Activated gamma-delta T cell (primary cell): Measurements from ENCODE around the gene SOX3.

Source experiments
- DNase-seq: peaks from one replicate; lab custom pipeline; 2025; lab: John Stamatoyannopoulos, UW
- total RNA-seq, 2 donors: gene quantifications; one replicate each; lab custom pipeline; 2026; lab: John Stamatoyannopoulos, UW

The SOX3 gene
- total RNA-seq: 0 reads per million in 2 donors

DNA sequence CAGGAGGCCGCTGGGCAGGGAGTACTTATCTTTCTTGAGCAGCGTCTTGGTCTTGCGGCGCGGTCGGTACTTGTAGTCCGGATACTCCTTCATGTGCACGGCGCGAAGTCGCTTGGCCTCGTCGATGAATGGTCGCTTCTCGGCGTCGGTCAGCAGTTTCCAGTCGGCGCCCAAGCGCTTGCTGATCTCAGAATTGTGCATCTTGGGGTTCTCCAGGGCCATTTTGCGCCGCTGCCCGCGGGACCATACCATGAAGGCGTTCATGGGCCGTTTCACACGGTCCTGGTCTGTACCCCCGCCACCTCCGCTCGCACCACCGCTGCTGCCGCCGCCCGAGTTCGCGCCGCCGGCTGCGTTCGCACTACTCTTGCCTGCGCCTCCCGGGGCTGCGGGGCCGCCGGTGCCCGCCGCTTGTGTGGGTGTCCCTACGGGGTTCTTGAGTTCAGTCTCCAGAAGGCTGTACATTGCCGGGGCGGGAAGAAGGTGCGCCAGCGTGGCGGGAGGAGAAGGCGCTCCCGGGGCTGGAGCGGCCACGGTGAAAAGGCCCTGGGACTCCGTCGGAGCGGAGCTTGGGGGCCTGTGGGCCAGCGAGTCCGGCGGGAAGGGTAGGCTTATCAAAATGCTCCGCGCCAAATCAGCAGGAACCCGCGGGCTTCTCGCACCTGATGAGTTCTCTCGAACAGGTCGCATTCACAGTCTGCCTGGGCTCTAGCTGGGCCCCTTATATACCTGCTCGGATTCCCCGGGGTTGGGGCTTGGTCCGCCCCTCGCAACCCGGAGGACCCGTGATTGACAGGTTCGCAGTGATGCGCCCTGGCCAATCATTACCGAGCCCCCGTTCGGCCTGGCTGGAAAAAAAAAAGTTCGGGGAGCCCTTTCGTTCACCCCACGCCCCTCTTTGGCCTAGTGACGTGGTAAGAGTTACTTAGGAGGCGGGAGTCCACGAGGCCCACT is at the start of gene SOX3:
Gene SOX3 (minus strand): TSS at position 699 of the 954 bp plus-strand sequence. CDS start 9 bp downstream, at position 690.
- no peak for DNase-seq

DNA sequence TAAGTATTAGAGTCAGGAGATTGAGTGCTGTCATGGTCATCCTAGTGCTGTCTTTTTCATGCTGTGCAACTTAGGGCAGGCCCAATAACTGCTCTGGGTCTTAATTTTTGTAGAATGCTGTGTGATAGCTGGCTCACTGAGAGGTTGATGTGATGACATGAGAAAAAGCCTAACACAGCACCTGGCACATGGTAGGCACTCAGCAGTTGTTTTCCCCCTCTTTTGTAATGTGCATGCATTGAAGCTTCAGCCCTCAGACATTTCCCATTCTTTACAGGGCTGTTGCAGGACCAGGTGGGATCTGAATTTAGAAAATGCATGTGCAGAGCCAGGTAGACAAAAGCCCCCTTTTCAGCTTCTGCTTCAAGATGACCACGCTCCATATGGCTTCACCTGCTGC is 44.1 kb upstream of the SOX3 start:
- no peak for DNase-seq

DNA sequence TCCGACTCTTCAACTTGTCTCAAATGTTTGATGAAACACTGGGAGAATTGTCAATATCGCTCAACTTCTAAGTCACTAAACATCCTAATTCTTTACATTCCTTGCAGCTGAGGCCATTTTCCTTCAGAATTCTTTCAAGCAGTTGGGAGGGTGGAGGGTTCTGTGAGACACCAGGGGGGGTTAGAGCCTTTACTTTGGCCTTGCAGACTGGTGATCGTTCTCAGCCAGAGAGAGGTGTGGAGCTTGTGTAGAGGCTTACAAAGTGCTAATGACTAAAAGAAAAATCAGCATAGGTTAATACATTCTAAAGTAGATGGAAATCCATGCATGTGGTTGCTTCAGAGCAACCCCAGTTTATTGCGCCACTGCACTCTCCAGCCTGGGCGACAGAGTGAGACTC is 21.3 kb upstream of the SOX3 start:
- DNase-seq: no peak

DNA sequence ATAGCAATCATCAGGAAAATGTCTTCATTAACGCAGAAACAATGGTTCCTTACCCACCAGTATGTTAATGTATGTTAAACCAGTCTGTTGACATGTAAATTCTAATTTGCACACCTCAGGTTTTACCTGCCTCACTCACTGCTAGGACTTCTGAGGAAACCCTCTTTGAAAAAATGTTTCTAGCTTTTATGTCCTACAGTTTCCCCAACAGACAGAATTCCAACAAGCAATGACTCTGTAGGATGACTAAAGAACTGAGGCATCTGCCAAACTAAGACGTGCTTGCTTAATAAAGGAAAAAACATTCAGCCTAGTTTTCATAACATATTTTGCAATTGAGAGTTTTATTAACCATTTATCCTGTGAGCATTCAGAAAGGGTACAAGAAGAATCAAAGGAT is 20.6 kb upstream of the SOX3 start:
- DNase-seq: no peak

DNA sequence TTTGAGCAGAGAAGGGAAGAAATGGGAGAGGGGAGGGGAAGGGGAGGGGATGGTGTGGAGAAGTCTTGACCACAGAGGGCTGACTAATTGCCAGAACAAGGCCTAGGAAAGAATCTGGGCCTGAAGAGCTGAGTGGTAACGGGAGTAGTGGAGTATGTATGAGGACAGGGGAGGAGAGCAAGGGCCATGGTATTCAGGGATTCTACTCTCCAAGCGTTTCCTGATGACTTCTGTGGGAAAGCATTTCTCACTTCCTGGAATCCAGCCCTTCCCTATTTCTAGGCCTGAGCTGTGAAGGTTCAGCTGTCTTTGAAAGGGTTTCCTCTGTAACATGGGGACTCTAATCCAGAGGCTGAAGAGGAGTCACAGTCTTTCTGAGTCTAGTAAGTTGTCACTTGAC is 19.7 kb upstream of the SOX3 start:
- no peak for DNase-seq

DNA sequence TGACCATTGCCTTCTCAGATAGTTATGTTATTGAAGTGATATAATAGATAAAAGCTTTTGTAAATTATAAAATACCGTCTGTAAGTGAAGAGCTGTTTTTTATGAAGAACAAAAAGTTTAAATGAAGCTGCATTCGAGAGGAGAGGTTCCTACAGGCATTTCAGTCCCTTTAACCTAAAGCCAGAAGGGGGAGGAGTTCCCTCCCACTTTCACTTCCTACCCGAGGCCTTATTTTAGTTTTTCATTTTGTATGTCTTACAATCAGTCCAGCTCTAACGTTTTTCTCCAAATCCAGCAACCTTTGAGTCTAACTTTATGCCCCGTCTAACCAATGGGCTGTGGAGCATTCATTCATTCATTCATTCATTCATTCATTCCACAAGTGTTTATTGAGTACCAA is 16.5 kb upstream of the SOX3 start:
- no peak for DNase-seq

DNA sequence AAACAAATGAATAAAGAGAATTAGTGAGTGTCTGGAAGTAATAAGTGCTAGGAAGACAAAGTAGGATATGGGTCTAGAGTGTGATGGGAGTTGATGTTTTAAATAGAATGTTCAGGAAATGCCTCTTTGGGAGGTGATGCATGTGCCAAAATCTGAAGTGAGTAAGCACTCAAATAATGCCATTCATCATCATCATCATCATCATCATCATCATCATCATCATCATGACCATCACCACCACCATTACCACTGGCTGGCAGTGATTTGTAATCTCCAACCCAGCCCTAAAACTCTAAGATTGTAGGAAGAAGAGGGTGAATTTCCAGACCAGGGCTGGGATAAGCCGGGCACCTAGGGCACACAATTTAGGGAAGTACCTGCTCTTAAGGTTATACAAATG is 9.7 kb upstream of the SOX3 start:
- no peak for DNase-seq

DNA sequence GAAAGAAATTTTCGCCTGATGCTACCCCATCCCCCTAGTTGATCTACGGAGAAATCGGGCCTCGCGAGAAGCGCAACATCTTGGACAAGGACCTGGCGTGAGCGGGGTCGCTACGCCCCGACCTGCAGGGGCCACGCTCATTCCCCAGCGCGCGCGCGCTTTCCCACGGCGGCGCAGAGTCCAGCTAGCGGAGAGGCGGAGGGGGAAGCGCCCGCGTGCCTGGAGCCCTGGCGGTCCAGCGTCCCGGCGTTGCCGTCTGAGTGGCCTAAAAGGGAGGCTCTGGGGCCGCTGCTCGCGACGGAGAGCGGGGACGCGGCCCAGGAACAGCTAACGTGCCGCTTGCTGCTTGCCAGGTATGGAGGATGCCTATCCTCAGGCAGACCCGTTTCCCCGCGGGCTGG is 6.0 kb upstream of the SOX3 start:
- no peak for DNase-seq

DNA sequence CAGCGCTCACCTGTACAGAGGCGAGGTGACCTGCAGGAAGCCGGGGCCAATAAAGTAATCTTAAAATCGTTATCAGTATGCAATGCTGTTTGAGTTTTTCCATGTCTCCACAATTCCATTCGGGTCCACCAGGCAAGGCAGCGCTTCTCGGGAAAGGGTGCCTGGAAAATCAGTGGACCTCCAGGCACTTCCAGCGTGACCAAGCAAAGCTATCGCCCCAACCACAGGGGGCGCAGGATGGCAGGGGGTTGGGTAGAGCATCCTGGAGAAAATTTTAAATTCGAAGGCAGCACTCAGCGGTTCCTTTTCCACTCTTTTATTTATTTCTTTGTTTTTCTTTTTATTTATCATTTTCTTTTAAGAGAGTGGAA is 5.4 kb upstream of the SOX3 start:
- no peak for DNase-seq

DNA sequence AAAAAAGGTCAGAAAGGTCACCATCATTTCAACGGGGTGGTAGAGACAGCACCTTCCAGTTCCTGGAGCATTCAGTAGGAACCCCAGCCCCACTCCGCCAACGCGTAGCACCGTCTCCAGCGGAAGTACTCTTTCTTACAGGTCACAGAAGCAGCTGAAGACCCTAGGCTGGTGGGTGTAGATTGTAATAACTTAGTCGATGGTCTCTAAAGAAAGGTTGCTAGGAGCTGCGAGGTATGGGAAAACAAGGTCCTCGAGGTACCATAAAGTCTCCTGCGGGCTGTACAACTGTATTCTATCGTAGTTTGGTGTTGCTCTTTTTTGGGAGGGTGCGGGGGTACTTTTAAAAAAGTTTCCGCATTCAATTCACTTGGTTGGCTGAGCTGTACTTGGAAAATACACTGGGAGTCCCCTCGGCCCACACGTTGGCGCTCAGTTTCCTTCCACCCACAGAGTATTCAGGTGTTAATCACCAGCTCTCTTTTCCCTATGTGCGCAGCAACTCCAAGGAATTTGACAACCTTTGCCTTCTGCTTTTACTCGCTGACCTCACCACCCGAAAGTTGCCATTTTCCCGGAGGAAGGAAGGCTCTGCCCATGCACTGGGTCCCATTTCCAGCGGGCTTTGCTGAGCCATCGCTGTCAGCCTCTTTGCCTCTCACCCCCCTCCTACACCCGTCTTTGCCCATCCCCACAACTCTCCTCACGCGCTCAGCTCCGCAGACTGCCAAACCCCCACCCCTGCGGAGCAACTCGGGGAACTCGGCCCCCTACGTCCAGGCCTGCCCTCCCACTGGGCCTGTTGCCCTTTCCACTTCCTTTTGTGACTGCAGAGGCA is 4.8 kb upstream of the SOX3 start:
- no peak for DNase-seq

DNA sequence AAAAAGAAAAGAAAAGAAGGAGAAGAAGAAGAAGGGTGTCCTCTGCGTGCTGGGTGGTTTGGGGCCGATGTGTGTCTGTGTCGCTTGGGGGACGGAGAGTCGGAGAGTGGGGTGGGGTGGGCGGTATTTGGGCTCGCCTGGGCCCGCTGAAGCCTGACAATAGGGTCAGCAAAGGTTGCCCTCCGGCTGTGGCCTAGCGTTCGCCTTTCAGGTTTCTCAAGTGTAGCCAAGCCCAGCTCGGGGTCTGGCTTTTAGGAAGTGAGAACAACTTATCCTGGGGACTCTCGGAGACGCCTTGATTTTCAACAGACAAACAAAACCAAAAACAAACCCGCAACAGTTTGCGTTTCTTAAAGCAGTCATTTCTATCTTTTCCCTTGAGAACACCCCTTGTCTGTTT is 4.1 kb upstream of the SOX3 start:
- no peak for DNase-seq

DNA sequence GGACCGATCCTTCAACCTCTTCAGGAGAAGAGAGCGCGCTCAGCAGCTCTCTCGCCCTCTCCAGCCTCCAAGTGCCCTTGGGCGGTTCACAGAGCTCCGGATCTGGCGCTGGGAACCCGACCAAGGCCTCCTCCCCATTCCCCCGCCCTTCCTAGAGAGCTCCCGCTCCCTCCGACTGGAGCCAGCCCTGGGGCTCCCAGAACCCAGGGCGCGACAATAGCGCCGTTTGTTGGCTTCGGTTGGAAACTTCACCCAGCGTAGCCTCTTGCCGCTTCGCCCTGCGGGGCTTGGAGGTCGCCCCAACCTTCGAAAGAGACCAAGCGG is 3.1 kb upstream of the SOX3 start:
- no peak for DNase-seq

DNA sequence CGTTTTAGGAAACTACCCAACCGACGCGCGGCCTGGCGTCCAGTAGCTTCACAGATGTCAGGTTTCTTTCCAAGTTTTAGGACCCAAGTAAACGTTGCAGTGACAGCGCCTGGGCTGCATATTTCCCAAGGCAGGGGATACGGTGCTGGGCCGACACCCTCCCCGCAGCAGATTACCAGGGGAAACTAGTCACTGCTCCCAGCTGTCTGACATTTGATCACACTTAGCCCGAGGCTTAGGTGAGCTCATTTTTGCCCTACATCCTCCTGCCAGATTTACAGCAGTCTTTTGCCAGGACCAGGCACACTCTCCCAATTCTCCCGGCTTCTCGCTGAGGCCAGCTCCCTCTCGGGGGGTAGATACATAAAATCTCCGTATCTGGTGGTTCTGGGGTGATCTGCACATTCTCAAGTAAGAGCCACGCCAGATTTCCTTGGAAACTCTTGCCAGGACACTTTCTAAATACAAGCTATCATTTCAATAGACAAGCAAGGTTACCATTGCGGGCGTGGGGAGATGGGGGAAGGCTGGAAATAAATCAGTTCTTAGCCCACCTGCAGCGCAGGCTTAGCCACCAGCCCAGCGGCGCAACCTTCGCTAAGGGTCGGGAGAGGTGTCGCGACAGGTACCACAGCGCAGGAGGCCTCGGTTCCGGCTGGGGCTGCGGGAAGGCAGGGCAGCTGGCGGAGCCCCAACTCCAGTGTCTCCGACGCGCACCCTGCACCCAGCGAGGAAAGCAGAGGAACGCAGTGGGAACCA is 2.5 kb upstream of the SOX3 start:
- DNase-seq: no peak

DNA sequence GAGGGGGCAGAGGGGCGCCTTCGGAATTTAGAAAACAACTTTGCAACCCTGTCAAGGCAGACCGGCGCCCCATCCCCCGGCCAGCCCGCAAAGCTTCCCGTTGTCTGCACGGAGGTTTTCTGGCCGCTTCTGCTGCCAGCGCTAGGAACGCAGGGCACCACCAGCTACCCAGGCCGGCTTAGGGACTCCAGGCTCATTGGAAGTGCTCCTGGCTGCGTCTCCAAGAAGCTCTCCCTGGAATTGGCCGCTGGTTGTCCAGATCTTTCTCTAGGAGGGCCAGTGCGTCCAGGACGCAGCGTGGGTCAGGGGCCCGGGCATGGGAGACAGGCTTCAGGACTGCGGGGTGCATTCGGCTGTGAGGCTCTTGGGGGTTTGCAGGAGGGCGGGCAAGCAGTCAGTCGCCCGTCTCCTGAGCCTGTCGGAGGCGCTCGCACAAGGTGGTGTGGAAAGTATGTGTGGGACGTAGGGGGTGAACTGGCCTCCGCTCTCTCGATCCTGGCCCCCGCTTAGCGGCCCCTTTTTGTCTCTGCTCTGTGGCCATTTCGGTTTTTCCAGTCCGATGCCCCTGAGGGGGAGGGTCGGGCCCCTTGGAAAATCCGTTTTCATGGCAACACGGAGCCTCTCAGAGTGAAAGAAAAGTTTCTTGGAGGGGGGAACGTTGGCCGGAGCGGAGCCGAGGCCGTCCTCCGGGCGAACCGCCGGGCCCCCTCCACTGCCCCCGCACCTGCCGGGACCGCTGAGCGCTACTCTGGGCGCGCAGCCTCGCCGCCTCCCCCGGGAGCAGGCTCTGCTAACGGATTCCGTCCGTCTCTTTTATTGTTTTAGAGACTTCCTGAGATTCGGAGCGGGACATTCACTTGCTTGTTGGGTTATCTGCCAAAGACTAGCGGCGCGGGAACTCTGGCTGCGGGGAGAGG is 810 bp upstream of the SOX3 start:
- no peak for DNase-seq

DNA sequence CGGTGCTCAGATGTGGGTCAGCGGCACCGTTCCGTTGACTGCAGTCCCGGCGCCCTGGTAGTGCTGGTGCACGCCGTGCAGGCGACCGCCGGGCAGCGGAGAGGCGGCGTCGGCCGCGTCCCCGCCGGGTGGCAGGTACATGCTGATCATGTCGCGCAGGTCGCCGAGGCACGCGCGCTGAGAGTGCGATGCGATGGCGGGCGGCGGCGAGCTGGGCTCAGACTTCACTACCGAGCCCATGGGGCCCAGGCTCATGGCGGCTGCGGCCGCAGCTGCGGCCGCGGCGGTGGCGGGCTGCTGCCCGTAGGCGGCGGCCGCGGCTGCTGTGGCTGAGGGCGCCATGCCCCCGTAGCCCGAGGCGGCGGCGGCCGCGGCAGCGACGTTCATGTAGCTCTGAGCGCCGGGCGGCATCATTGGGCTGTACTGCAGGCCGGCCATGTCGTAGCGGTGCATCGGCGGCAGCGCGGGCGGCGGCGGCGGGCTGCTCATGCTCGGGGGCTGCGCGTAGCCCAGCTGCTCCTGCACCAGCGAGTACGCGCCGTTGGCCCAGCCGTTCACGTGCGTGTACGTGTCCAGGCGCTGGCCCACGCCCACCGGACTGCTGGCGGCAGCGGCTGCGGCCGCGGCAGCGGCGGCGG is 1.0 kb downstream of the SOX3 start:
- DNase-seq: no peak

DNA sequence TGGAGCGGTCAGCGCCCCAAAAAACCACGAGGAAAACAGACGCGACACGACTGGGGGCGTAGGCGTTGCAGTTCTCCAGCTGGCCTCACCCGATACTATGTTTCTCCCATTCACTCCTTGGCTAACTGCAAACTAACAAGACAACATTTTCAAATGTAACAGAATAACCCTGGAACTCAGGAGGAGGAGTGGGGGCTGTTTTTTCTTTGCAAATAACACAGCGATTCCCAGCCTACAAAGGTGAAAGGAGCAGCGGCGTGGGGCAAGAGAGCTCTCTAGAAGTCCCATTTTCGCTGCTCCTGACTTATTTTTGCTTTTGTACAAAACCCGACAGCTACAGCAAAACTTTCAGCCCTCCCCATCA is 1.6 kb downstream of the SOX3 start:
- no peak for DNase-seq

DNA sequence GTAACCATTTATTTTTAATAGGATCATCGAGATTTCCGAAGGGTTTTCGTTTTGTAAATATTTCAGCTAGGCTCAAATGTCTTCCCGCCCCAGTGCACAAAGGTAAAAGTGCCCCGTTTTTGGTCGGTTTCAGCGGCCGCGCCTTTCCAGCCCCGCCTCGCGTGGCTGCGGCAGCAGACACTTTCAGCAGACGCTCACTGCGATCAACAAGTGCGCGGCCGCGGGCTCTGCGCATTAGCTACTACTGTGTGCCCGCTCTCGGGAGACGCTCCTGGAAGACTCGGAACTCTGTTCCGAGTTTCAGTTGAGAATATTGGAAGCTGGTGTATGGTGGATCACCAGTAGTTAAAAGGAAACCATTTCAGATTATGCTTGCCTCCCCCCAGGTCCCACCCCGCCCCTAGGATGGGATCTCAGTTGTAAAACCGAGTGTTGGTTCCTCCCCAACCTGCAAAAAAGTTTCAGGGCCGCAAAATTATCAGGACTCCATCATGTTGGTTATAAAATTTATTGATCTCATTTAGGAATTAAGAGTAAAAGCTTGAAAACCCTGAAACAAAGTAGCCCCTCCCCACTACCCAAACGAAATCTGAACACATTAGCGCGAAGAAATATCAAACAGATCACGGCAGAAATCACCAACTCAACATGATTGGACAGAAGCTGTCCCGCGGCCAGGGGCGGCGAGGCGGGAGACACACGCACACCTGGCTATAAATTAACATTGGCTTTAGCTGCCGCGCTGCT is 2.2 kb downstream of the SOX3 start:
- no peak for DNase-seq

DNA sequence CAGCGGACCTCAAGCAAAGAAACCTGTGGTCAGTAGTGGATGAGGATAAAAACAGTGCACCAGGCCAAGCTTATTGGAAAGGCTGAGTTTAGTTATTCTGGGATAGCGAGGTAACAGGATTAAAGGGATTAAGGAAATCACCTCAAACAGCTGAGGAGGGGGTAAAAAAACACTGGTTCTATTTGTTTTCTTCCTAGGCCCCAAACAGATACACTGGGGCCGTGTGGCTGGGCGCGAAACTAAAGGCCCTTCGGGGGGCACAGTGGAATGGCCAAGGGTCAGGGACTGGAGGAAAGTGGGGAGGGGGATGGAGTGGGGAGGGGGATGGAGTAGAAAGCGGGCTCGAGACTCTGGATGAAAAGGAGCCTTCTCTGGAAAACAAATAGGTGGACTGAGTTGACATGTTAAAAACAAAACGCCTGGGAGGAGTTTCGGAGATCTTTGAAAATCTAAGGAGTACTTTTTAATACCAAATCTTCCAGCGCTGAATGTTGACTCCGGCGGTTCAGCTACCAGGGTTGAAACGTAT is 2.9 kb downstream of the SOX3 start:
- no peak for DNase-seq

DNA sequence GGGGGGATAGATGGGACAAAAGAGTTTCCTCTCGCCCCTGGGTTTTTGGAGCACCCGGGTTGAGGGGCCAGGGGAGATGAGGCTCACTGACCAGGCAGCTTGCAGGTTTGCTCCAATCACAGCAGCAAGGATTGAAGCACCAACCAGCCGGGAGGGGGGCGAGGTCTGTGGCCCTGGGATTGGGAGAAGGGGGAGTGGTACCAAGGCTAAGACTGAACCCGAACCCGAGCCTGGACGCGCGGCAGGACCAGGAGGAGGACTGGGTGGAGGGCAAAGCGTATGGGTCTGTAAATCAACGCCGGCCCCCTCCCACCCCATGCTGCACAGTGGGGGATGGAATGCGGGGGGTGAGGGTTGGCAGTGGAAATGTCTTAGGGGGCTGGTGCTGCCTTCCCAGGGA is 3.5 kb downstream of the SOX3 start:
- DNase-seq: no peak

DNA sequence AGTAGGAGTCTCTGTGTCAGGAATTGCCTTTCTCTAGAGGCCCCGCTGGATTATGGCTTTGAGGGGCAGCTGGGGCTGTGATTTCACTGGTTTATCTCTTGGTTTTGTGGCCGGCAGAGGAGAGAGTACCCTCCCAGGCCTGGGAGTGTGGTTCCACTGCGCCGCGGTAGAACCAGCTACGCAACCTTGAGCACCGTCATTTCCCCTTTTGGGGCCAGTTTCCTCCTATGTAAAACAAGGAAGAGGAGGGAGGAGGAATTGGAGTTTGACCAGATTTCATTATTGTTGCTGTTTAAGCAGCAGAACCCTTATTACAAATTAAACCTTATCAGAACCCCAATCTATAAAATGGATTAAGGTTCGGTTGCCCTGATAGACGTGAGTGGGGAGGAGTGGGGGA is 4.4 kb downstream of the SOX3 start:
- DNase-seq: no peak
